ENCODE results near the gene ZNF552.

ZNF552 gene

DNA sequence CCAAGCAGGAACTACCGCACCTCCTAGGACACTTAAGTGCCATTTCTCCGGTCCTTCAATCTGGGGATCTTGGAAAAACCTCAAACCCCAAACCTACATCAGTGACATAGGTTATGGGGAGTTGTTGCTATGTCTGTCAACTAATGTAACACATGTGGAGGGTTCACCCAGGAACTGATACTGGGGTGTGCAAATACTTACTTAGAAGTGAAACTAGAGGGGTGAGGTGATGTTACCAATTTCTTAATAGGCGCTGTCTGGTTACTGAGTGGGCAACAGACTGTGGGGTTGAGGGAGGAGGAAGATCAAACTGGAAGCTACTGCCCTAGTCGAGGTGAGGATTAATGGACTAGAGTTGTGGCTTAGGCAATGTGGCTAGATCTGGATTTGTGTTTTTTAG, 43.3 kb downstream of the ZNF552 start:
- no peak for DNase-seq

DNA sequence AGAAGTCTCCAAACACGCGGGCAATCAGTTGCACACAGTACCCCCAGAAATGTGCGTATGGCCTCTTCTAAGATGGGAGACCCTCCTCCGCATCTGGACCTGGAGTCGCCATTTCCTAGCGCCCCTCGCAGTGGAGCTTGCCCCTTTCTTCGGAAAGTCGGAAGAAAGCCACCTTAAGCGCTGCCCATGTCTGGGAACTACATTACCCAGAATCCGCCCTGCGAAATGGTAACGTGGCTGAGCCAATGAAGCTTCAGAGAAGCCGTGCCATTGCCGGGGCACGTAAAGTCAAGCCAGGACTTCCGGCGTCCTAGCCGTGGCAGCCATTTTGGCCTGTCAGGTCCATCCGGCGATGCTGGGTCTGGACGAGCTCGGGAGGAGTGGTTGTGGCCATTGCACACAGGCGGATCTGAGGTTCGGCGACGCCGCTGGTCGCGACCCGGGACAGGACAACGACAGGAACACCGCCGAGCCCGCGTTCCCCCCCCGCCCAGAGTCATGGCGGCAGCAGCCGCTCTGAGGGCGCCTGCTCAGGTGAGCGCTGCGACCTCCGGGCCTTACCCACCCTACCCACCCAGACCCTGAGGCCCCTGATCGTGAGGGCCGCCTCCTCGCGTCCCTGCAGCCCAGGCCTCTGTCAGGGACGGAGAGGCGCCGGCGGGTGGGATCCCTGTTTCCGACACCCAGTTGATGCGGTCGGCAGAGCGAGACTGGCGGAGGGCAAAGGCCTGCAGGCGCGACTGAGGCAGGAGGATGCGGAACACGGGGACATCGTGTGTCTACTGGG, 45.2 kb downstream of the ZNF552 start, which contains the start of gene ZNF586:
Gene ZNF586 (plus strand): TSS at position 332 of the 787 bp plus-strand sequence. CDS start 167 bp downstream, at position 499.
- DNase-seq: peak; percentile 94

DNA sequence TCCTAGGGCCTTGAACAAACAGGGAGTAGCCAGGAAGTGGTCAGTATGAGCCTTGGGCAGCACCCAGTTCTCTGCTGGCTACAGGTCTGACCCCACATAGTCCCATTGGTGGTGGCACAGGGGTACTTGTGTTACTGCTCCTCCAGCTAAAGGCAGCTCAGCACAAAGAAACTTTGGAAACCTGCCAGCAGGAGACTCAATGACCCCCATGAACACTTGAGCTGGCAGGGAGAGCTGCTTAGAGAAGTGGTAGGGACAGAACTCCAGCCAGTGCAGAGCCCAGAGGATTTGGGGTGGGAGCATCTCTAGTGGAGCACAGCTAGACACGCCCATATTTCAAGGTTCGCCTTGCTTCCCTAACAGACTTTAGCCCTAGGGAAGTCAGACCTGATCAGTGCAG, 55.6 kb downstream of the ZNF552 start:
- no peak for DNase-seq

DNA sequence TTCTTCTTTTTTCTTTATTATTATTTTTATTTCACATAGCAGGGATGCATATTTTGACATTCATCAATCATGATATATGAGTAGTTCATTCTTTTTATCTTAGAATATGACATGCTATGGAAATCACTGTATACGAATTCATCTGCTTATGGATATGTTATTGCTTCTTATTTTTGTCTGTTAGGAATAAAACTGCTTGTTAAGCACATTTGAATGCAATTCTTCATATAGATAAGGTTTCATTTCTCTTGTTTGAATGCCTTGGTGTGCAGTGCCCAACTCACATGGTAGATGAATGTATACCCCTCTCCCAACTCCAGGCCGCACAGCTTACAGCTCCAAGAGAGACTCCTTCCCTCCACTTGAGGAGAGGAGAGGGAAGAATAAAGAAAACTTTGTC, 56.8 kb downstream of the ZNF552 start:
- DNase-seq: no peak
